Daoy (cell line): ENCODE results near the gene SLC28A1. TPM values are rescaled to one million over a fixed set of nuclear protein-coding genes. Genes with fewer than 3 reads are reported as not detected.
A peak's percentile ranks its signal among the peaks of the same experiment; 100 is the strongest.
"Not testable (repeated sequence)": the region's sequence is repeated elsewhere in the genome, so short reads cannot be mapped to it uniquely, and the experiment has no call there.

Experiments
- DNase-seq: peaks from one replicate; pipeline ENCODE4 v3.0.0-alpha.2; 2015; ENCODE audit warnings: low read depth
- total RNA-seq: library from RNA; depleted of rRNA; stranded (reverse); fragments of >200 nt; shearing (Covaris generic); gene quantifications from 2 replicates; pipeline ENCODE4 v1.2.3, GENCODE V29; 2014

SLC28A1 gene
- total RNA-seq, 1 experiment from 2014 or later, result not detected

DNA sequence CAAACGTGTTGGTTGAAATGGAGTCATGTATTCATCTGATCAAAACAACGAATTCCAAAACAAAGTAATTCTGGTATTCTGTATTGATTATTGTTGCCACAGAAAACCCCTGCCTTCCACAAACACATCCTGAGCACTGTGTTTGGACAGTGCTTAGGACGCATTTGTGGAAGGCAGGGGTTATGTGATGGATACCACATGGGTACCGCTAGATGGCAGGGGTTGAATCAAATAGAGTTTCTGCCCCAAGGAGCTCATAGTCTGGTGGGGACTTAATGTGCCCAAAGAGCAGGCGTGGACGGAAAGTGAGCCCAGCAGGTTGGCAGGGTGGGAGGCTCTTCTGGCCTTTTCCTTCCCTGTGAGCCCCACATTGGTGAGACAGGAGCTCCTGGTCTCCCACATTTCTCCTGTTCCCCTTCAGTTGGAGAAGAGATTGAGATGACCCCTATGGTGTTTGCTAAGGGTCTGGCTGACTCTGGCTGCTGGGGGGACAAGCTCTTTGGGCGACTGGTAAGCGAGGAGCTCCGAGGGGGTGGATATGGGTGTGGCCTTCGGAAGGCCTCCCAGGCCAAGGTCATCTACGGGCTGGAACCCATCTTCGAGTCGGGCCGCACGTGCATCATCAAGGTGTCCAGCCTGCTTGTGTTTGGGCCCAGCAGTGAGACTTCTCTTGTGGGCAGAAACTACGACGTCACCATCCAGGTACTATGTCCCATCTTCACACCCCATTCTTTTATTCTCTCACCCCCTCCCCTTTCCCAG is 22.1 kb upstream of the SLC28A1 start:
- no peak for DNase-seq

- no peak for DNase-seq
Measured at GRCh38 chr15:84863565-84864443, 20.7 kb upstream of the SLC28A1 start.

DNA sequence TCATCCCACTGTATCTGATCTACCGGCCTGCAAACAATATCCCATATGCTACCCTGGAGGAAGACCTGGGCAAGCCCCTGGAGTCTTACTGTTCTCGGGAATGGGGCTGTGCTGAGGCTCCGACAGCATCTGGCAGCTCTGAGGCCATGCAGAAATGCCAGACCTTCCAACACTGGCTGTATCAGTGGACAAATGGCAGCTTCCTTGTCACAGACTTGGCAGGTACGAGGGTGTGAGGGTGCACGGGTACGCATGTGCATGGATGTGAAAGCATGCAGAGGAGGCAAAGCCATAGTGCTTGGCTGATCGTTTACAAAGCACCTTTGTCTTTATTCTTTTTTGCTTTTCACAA is 20.0 kb upstream of the SLC28A1 start:
- DNase-seq, result no peak

GRCh38 chr15:84865074-84865569 is 19.3 kb upstream of the SLC28A1 start:
- DNase-seq, result no peak

DNA sequence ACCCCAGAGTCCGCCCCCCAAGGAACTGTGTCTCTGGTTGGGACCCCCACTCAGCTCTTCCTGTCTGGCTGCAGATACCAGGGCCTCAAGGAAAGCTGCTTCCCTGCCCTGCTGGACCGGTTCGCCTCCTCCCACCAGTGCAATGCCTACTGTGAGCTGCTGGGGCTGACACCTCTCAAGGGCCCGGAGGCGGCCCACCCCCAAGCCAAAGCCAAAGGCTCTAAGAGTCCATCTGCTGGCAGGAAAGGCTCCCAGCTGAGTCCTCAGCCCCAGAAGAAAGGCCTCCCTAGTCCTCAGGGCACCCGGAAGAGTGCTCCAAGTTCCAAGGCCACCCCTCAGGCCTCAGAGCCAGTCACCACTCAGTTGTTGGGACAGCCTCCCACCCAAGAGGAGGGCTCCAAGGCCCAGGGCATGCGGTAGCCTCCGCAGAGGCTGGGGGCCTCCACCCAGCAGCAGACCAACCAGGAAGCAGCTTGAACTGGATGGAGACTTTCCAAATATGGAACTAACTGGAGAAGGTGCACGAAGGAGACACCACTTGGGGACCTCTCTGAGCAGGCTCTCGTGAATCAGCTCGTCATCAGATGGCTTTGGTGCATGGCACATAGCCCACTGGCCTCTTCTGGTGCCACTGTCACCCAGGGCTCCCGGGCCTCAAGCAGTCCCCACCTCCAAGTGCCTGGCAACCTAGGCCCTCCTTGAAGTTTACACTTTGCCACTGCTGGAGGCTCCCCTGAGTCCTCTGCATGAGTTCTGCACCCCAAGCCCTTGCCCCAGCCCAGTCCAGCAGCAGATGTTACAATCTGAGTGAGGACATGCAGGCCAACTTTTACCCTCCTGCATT is 16.2 kb upstream of the SLC28A1 start:
- no peak for DNase-seq

GRCh38 chr15:84869510-84869909 is 15.0 kb upstream of the SLC28A1 start:
- DNase-seq, result no peak

- no peak for DNase-seq
Measured at GRCh38 chr15:84871428-84871985, 13.0 kb upstream of the SLC28A1 start.

GRCh38 chr15:84872009-84872910 is 12.2 kb upstream of the SLC28A1 start:
- no peak for DNase-seq

DNA sequence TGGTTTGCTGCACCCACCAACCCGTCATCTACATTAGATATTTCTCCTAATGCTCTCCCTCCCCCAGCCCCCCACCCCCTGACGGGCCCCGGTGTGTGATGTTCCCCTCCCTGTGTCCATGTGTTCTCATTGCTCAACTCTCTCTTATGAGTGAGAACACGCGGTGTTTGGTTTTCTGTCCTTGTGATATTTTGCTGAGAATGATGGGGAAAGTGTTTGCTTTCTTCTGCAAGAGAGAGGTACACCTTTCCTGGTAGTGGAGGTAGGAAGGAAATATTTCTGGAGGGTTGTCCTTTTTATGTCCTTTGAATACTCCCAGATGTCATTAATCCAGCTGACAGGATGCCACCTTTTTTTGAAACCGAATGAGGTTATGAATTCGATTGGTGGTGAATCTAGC is 10.5 kb upstream of the SLC28A1 start:
- no peak for DNase-seq

GRCh38 chr15:84874981-84875699 is 9.3 kb upstream of the SLC28A1 start:
- no peak for DNase-seq

DNA sequence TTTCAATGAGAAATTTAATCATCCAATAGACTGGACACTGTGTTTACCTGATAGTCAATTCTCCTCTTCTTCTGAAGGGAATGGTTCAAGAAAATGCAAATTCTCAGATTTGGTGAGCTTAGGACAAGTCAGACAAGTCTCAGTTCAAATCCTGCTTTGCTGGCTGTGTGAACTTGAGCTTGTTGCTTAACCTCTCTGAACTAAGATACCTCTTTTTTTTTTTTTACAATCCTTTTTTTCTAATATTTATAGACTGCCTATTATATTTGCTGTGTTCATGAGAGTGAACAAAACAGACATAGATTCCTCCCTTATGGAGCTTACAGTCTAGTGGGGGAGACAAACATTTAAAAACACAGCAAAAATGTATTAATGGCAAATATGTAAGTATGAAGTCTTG is 8.2 kb upstream of the SLC28A1 start:
- DNase-seq, result no peak

DNA sequence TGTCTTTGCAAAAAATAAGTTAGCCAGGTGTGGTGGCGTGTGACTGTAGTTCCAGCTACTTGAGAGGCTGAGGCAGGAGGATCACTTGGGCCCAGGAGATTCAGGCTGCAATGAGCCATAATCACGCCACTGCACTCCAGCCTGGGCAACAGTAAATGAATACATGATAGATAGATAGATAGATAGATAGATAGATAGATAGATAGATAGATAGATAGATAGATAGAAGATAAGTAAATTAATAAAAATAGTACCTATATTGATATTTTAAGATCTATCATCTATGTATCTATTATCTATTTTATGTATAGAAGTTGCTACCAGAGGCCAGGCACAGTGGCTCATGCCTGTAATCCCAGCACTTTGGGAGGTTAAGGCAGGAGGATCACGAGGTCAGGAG is 6.8 kb upstream of the SLC28A1 start:
- DNase-seq, result not testable (repeated sequence)

DNA sequence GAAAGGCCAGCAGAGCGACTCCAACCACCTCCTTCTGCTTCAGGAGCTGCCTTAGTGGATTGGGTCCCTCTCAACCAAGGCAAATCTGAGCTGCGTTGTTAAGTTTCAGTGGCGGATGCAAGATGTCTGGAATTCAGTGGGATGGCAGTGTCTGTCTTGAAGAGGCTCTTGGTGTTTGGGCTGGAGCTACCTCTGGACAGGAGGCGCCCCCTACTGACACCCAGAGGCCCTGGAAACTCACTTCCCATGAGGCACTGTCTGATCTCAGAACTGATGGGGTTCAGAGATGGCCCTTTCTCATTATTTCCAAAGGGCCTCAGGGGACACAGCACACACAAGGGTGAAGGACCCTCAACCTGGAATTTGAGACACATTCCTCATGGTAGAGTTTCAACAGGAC is 6.0 kb upstream of the SLC28A1 start:
- peak; percentile 43 for DNase-seq

DNA sequence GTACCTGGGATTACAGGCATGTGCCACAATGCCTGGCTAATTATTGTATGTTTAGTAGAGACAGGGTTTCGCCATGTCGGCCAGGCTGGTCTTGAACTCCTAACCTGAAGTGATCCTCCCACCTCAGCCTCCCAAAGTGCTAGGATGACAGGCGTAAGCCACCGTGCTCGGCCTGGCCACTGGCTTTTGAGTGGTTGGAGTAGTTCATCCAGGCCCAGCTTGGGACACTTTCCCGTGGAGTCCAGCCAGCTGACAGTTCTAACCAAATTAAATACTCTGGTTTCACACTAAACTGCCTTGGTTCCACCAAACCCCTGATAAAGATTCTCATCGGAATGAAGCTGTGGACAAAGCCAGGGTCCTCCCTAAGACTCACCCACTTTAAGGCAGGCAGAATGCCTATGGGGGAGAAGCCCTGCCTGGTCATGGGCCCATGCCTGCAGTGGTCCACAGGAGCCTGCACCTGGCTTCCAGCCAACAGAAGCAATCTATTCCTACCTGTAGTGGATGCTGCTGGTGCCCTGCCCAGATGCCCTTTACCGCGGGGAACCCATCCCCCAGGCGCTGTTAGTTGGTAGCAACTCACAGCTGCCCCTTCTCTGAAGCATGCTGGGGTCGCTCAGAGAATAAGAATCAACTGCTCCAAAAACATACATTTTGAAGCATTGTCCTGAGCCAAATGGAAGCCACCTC is 5.2 kb upstream of the SLC28A1 start:
- DNase-seq, result no peak

DNA sequence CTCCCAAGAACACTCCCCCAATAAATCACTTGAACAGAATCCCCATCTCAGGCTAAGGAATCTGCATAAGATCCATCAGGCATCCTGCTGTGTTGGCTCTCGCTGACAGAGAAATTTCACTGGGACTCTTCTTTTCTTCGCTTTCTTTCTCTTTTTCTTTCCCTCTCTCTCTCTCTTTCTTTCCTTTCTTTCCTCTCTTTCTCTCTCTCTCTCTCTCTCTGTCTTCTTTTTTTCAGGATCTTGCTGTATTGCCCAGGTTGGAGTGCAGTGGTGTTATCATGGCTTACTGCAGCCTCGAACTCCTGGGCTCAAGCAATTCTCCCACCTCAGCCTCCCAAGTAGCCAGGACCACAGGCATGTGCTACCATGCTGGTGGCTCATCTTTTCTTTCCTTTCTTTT is 4.5 kb upstream of the SLC28A1 start:
- DNase-seq, result no peak

DNA sequence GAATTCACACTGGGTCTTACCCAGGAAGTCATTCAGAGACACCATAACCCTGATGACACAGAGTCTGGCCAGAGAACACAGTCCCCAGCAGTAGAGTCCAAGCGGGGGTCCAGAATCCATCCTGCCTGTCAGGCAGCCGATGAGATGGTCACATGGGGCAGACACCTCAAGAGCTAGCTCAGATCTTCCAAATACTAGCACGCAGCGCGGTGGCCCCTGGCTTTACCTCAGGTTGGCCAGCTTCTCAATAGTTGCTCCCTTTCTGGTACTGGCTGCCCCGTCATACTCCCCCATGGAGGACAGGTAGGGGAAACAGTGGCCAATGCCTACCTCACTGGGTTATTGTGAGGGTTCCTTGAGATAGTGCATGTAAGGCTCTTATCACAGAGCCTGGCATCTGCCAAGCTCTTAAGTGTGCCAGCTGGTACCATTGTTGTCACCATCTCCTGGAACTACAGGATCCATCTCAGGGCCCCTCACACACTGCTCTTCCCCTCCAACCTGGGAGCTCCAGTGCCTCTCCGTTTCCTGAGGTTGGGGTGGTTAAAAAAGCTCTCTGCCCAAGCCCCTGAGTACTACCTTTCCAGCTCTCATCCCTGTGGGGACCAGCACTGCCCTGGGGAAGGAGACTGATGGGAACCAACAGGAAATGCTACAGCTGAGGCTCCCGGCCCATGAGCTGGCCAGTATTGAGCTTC is 3.5 kb upstream of the SLC28A1 start:
- DNase-seq, result no peak

GRCh38 chr15:84881520-84881830 is 3.0 kb upstream of the SLC28A1 start:
- no peak for DNase-seq

- no peak for DNase-seq
Measured at GRCh38 chr15:84883466-84883865, 996 bp upstream of the SLC28A1 start.

- no peak for DNase-seq
Measured at GRCh38 chr15:84885801-84886200, 1.3 kb downstream of the SLC28A1 start.
